ENCODE measurements around the gene HTRA3. TPM values are rescaled to one million over a fixed set of nuclear protein-coding genes. Genes with fewer than 3 reads are reported as not detected.

Gene HTRA3
- total and polyA plus RNA-seq, 2 experiments from 2014 or later: 1.3 to 3.6 TPM

DNA sequence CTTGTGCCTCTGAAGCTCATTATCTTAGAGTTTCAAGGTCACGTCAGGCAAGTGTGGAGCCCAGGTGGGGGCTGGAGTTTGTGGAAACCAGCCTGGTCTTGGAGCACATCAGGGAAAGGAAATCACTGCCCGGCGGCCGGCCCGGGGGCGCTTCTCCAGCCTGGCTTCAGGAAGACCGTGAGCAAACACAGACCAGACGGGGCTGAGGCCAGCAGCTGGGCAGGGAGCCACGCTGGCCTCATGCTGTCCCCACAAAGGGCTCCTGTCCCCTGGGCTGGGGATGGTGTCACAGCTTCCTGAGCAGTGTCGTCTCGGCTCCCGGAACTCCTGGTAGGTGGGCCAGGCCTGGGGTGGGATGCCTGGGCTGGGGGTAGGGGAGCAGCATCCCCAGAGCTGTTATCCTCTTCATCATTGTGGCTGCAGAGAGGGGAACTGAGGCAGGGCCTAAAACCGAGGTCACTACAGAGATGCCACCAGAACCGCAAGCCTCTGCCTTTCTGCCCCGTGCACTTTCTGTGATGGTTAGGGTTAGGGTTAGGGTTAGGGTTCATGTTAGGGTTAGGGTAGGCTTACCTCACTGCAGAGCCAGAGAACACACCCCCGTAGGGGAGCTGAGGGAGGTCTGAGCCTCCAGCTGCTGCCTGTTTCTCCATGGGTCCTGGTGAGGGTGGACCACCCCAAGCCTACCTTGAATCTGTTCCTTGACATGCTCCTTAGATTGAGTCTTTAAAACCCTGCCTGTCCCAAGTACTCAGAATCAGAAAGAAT, 77.5 kb downstream of the HTRA3 start:
- ATAC-seq: no peak
- Mint-ChIP-seq H3K4me3 (no peak overlapping the region), H3K9me3 (no peaks in the 10 kb centered on the region), H3K27me3 (ENCODE audit: insufficient read depth, low read depth, poor library complexity) (peaks cover 21% of the 10 kb centered on the region), H3K4me1 (peaks cover 21% of the 10 kb centered on the region), H3K27ac (no peak overlapping the region), H3K36me3 (ENCODE audit: low read depth) (no peaks in the 10 kb centered on the region)
- no peak for DNase-seq (ENCODE audit: low spot score)
- H3K36me3 ChIP-seq (ENCODE audit: insufficient read depth): no peaks in the 10 kb centered on the region
- H3K4me1 ChIP-seq (ENCODE audit: insufficient read depth): no peaks in the 10 kb centered on the region; the same call in none of the 2 replicates
- no peak overlapping the region for H3K27ac ChIP-seq (ENCODE audit: low read depth)
- H3K27me3 ChIP-seq (ENCODE audit: insufficient read depth): no peaks in the 10 kb centered on the region
- 0 out of 2 replicates have a peak, but pooled peaks cover 3% of the 10 kb centered on the region for H3F3A ChIP-seq (replicated peaks; ENCODE audit: low read depth)
- H3K4me2 ChIP-seq: no peak overlapping the region
- H2AFZ ChIP-seq: no peak overlapping the region
- H3K79me2 ChIP-seq (replicated peaks; ENCODE audit: insufficient read depth): no peaks in the 10 kb centered on the region
- H4K20me1 ChIP-seq (replicated peaks; ENCODE audit: insufficient read depth): no peaks in the 10 kb centered on the region
- TF ChIP-seq NANOG (IDR thresholded peaks at IDR 0.05; ENCODE audit: borderline replicate concordance) (no peak), EZH2phosphoT487 (IDR thresholded peaks at IDR 0.05; ENCODE audit: unreplicated experiment) (no peak), POLR2AphosphoS5 (IDR thresholded peaks at IDR 0.05; ENCODE audit: low read depth) (no peak), ZNF331 (CRISPR knock-in tag; IDR thresholded peaks at IDR 0.05; ENCODE audit: low read depth) (no peak), CREB1 (CRISPR knock-in tag; IDR thresholded peaks at IDR 0.05; ENCODE audit: low read depth) (no peak), REST (IDR thresholded peaks at IDR 0.05; ENCODE audit: unreplicated experiment) (no peak), JUNB (IDR thresholded peaks at IDR 0.05; ENCODE audit: unreplicated experiment) (no peak), ZNF114 (CRISPR knock-in tag; IDR thresholded peaks at IDR 0.05) (no peak), STAT1 (IDR thresholded peaks at IDR 0.05; ENCODE audit: unreplicated experiment) (no peak), EZH2 (IDR thresholded peaks at IDR 0.05; ENCODE audit: low read depth, unreplicated experiment) (no peak)
- TF ChIP-seq, protein P1, sequence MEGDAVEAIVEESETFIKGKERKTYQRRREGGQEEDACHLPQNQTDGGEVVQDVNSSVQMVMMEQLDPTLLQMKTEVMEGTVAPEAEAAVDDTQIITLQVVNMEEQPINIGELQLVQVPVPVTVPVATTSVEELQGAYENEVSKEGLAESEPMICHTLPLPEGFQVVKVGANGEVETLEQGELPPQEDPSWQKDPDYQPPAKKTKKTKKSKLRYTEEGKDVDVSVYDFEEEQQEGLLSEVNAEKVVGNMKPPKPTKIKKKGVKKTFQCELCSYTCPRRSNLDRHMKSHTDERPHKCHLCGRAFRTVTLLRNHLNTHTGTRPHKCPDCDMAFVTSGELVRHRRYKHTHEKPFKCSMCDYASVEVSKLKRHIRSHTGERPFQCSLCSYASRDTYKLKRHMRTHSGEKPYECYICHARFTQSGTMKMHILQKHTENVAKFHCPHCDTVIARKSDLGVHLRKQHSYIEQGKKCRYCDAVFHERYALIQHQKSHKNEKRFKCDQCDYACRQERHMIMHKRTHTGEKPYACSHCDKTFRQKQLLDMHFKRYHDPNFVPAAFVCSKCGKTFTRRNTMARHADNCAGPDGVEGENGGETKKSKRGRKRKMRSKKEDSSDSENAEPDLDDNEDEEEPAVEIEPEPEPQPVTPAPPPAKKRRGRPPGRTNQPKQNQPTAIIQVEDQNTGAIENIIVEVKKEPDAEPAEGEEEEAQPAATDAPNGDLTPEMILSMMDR (conservative IDR thresholded peaks at IDR 0.05; ENCODE audit: low read depth in 2 of 2): no peak
- TF ChIP-seq, protein P2, sequence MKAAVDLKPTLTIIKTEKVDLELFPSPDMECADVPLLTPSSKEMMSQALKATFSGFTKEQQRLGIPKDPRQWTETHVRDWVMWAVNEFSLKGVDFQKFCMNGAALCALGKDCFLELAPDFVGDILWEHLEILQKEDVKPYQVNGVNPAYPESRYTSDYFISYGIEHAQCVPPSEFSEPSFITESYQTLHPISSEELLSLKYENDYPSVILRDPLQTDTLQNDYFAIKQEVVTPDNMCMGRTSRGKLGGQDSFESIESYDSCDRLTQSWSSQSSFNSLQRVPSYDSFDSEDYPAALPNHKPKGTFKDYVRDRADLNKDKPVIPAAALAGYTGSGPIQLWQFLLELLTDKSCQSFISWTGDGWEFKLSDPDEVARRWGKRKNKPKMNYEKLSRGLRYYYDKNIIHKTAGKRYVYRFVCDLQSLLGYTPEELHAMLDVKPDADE (IDR thresholded peaks at IDR 0.05): no peak
- TF ChIP-seq, protein P3, sequence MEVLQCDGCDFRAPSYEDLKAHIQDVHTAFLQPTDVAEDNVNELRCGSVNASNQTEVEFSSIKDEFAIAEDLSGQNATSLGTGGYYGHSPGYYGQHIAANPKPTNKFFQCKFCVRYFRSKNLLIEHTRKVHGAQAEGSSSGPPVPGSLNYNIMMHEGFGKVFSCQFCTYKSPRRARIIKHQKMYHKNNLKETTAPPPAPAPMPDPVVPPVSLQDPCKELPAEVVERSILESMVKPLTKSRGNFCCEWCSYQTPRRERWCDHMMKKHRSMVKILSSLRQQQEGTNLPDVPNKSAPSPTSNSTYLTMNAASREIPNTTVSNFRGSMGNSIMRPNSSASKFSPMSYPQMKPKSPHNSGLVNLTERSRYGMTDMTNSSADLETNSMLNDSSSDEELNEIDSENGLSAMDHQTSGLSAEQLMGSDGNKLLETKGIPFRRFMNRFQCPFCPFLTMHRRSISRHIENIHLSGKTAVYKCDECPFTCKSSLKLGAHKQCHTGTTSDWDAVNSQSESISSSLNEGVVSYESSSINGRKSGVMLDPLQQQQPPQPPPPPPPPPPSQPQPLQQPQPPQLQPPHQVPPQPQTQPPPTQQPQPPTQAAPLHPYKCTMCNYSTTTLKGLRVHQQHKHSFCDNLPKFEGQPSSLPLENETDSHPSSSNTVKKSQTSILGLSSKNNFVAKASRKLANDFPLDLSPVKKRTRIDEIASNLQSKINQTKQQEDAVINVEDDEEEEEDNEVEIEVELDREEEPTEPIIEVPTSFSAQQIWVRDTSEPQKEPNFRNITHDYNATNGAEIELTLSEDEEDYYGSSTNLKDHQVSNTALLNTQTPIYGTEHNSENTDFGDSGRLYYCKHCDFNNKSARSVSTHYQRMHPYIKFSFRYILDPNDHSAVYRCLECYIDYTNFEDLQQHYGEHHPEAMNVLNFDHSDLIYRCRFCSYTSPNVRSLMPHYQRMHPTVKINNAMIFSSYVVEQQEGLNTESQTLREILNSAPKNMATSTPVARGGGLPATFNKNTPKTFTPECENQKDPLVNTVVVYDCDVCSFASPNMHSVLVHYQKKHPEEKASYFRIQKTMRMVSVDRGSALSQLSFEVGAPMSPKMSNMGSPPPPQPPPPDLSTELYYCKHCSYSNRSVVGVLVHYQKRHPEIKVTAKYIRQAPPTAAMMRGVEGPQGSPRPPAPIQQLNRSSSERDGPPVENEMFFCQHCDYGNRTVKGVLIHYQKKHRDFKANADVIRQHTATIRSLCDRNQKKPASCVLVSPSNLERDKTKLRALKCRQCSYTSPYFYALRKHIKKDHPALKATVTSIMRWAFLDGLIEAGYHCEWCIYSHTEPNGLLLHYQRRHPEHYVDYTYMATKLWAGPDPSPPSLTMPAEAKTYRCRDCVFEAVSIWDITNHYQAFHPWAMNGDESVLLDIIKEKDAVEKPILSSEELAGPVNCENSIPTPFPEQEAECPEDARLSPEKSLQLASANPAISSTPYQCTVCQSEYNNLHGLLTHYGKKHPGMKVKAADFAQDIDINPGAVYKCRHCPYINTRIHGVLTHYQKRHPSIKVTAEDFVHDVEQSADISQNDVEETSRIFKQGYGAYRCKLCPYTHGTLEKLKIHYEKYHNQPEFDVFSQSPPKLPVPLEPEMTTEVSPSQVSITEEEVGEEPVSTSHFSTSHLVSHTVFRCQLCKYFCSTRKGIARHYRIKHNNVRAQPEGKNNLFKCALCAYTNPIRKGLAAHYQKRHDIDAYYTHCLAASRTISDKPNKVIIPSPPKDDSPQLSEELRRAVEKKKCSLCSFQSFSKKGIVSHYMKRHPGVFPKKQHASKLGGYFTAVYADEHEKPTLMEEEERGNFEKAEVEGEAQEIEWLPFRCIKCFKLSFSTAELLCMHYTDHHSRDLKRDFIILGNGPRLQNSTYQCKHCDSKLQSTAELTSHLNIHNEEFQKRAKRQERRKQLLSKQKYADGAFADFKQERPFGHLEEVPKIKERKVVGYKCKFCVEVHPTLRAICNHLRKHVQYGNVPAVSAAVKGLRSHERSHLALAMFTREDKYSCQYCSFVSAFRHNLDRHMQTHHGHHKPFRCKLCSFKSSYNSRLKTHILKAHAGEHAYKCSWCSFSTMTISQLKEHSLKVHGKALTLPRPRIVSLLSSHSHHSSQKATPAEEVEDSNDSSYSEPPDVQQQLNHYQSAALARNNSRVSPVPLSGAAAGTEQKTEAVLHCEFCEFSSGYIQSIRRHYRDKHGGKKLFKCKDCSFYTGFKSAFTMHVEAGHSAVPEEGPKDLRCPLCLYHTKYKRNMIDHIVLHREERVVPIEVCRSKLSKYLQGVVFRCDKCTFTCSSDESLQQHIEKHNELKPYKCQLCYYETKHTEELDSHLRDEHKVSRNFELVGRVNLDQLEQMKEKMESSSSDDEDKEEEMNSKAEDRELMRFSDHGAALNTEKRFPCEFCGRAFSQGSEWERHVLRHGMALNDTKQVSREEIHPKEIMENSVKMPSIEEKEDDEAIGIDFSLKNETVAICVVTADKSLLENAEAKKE (CRISPR knock-in tag; IDR thresholded peaks at IDR 0.05): no peak
- H3K4me3 ChIP-seq: no peak overlapping the region
- no peaks in the 10 kb centered on the region for H3K9me2 ChIP-seq (ENCODE audit: insufficient read depth)
